Ishikawa (cell line): ENCODE data around the gene UBE2J1.

Experiments
- CREB1 ChIP-seq: IDR thresholded peaks from 2 replicates; pipeline ENCODE4 v1.6.1; 2012; ENCODE audit warnings: low read depth
- EGR1 ChIP-seq: IDR thresholded peaks from 2 replicates; pipeline ENCODE4 v1.6.1; 2012
- EP300 ChIP-seq: IDR thresholded peaks from 2 replicates; pipeline ENCODE4 v1.6.1; 2012; ENCODE audit warnings: borderline replicate concordance
- FOXM1 ChIP-seq: IDR thresholded peaks from 2 replicates; pipeline ENCODE4 v1.6.1; 2012; ENCODE audit warnings: low read depth, borderline replicate concordance
- NFIC ChIP-seq: IDR thresholded peaks from 2 replicates; pipeline ENCODE4 v1.6.1; 2012
- TAF1 ChIP-seq: IDR thresholded peaks from 2 replicates; pipeline ENCODE4 v1.6.1; 2012; ENCODE audit warnings: low read depth, mild to moderate bottlenecking
- TCF12 ChIP-seq: IDR thresholded peaks from 2 replicates; pipeline ENCODE4 v1.6.1; 2012; ENCODE audit warnings: low read depth
- TEAD4 ChIP-seq: IDR thresholded peaks from 2 replicates; pipeline ENCODE4 v1.6.1; 2012
- YY1 ChIP-seq: IDR thresholded peaks from 2 replicates; pipeline ENCODE4 v1.6.1; 2012; ENCODE audit warnings: low read depth
- TF ChIP-seq, protein P1 (sequence below): IDR thresholded peaks from 2 replicates; pipeline ENCODE4 v1.6.1; 2012
- TF ChIP-seq, protein P2 (sequence below): IDR thresholded peaks from 2 replicates; pipeline ENCODE4 v1.6.1; 2012

DNA sequence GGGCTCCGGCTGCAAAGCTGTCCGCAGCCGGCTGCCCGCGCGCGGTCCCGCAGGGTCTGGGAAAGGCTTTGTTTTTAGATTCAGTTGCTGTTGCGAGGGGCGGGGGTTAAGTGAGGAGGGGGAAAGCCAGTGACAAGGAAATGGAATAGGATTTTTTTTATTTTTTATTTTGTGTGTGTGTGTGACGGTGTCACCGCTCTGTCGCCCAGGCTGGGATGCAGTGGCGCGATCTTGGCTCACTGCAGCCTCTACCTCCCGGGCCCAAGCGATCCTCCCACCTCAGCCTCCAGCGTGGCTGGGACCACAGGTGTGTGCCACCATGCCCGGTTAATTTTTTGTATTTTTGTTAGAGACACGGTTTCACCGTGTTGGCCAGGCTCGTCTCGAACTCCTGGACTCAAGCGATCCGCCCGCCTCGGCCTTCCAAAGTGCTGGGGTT, 615 bp upstream of the UBE2J1 start:
- TF ChIP-seq, protein P1, sequence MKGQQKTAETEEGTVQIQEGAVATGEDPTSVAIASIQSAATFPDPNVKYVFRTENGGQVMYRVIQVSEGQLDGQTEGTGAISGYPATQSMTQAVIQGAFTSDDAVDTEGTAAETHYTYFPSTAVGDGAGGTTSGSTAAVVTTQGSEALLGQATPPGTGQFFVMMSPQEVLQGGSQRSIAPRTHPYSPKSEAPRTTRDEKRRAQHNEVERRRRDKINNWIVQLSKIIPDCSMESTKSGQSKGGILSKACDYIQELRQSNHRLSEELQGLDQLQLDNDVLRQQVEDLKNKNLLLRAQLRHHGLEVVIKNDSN = no peak
- TF ChIP-seq CREB1 (no peak), TAF1 (no peak), TEAD4 (no peak), NFIC (no peak), EP300 (no peak), TCF12 (no peak), FOXM1 (no peak), YY1 (no peak), EGR1 (no peak)
- TF ChIP-seq, protein P2, sequence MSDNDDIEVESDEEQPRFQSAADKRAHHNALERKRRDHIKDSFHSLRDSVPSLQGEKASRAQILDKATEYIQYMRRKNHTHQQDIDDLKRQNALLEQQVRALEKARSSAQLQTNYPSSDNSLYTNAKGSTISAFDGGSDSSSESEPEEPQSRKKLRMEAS = no peak
